GM21360 (cell line): Measurements from ENCODE around the gene ASPG.

Experiments
- ATAC-seq: cut with Tn5 transposase; IDR thresholded peaks from one replicate; pipeline ENCODE4 v1.9.1; 2021; ENCODE audit warnings: mild to moderate bottlenecking, moderate library complexity; ENCODE audit not compliant: unreplicated experiment

ASPG gene

GRCh38 chr14:104104076-104104901 lies 18.8 kb downstream of the ASPG start:
- no peak for ATAC-seq

- ATAC-seq = no peak
Observed at GRCh38 chr14:104105071-104105821, 19.7 kb downstream of the ASPG start.

- no peak for ATAC-seq
Observed at GRCh38 chr14:104105822-104106470, 20.4 kb downstream of the ASPG start.

- no peak for ATAC-seq
Observed at GRCh38 chr14:104106471-104106991, 21.0 kb downstream of the ASPG start.

- ATAC-seq = no peak
Observed at GRCh38 chr14:104107101-104107581, 21.6 kb downstream of the ASPG start.

GRCh38 chr14:104107611-104108569 lies 22.4 kb downstream of the ASPG start:
- ATAC-seq = no peak

- ATAC-seq = no peak
Observed at GRCh38 chr14:104108570-104109541, 23.4 kb downstream of the ASPG start.

GRCh38 chr14:104109731-104110361 lies 24.3 kb downstream of the ASPG start:
- no peak for ATAC-seq

GRCh38 chr14:104110491-104111209 lies 25.1 kb downstream of the ASPG start:
- no peak for ATAC-seq

GRCh38 chr14:104111301-104112112 lies 26.0 kb downstream of the ASPG start:
- ATAC-seq = no peak

GRCh38 chr14:104112113-104112505 lies 26.6 kb downstream of the ASPG start:
- no peak for ATAC-seq

GRCh38 chr14:104112609-104113571 lies 27.4 kb downstream of the ASPG start:
- no peak for ATAC-seq

GRCh38 chr14:104113631-104114420 lies 28.3 kb downstream of the ASPG start:
- no peak for ATAC-seq

GRCh38 chr14:104114421-104115130 lies 29.1 kb downstream of the ASPG start:
- ATAC-seq = no peak
